GM18909 (cell line): ENCODE data around the gene CLCF1.
"Not testable (repeated sequence)": the region's sequence is repeated elsewhere in the genome, so short reads cannot be mapped to it uniquely, and the experiment has no call there.

Experiments
- ATAC-seq: cut with Tn5 transposase; IDR thresholded peaks from one replicate; pipeline ENCODE4 v1.9.1; 2021; ENCODE audit warnings: mild to moderate bottlenecking; ENCODE audit not compliant: unreplicated experiment, poor library complexity

CLCF1 gene

GRCh38 chr11:67345920-67346819 lies 27.2 kb downstream of the CLCF1 start:
- no peak for ATAC-seq

GRCh38 chr11:67345247-67345919 lies 28.0 kb downstream of the CLCF1 start:
- ATAC-seq, result no peak

- ATAC-seq, result no peak
Observed at GRCh38 chr11:67344264-67344663, 29.1 kb downstream of the CLCF1 start.

- ATAC-seq, result no peak
Observed at GRCh38 chr11:67337257-67337656, 36.1 kb downstream of the CLCF1 start.

- ATAC-seq, result no peak
Observed at GRCh38 chr11:67332081-67332691, 41.2 kb downstream of the CLCF1 start.

GRCh38 chr11:67323526-67323925 lies 49.9 kb downstream of the CLCF1 start:
- ATAC-seq, result no peak

GRCh38 chr11:67322049-67322448 lies 51.3 kb downstream of the CLCF1 start:
- no peak for ATAC-seq

GRCh38 chr11:67321313-67321871 lies 52.0 kb downstream of the CLCF1 start:
- ATAC-seq, result no peak

- no peak for ATAC-seq
Observed at GRCh38 chr11:67320691-67321090, 52.7 kb downstream of the CLCF1 start.

GRCh38 chr11:67320011-67320410 lies 53.4 kb downstream of the CLCF1 start:
- no peak for ATAC-seq

GRCh38 chr11:67318876-67319275 lies 54.5 kb downstream of the CLCF1 start:
- ATAC-seq, result not testable (repeated sequence)

- peak; percentile 29 for ATAC-seq
Observed at GRCh38 chr11:67317888-67318555, 55.4 kb downstream of the CLCF1 start.

- peak; percentile 85 for ATAC-seq
Observed at GRCh38 chr11:67317205-67317887, 56.1 kb downstream of the CLCF1 start.

GRCh38 chr11:67316882-67317204 lies 56.6 kb downstream of the CLCF1 start:
- no peak for ATAC-seq

- no peak for ATAC-seq
Observed at GRCh38 chr11:67315325-67315909, 58.0 kb downstream of the CLCF1 start.

- ATAC-seq, result no peak
Observed at GRCh38 chr11:67314218-67314617, 59.2 kb downstream of the CLCF1 start.
